HK-2 (cell line): Measurements from ENCODE around the gene GALNT9.
A peak's percentile ranks its signal among the peaks of the same experiment; 100 is the strongest.
"Not testable (repeated sequence)": the region's sequence is repeated elsewhere in the genome, so short reads cannot be mapped to it uniquely, and the experiment has no call there.

Experiments
- DNase-seq: peaks from one replicate; pipeline ENCODE4 v3.0.0-alpha.2; 2018; ENCODE audit not compliant: unreplicated experiment

The GALNT9 gene

GRCh38 chr12:132155771-132156572 lies 173.4 kb downstream of the GALNT9 start:
- no peak for DNase-seq

GRCh38 chr12:132154941-132155770 lies 174.2 kb downstream of the GALNT9 start:
- no peak for DNase-seq

GRCh38 chr12:132154341-132154761 lies 175.0 kb downstream of the GALNT9 start:
- no peak for DNase-seq

GRCh38 chr12:132153501-132154340 lies 175.7 kb downstream of the GALNT9 start:
- DNase-seq, result peak; percentile 74

- no peak for DNase-seq
Observed at GRCh38 chr12:132152953-132153352, 176.4 kb downstream of the GALNT9 start.

GRCh38 chr12:132152411-132152821 lies 177.0 kb downstream of the GALNT9 start:
- no peak for DNase-seq

GRCh38 chr12:132151766-132152410 lies 177.5 kb downstream of the GALNT9 start:
- DNase-seq, result no peak

- no peak for DNase-seq
Observed at GRCh38 chr12:132151145-132151765, 178.1 kb downstream of the GALNT9 start.

- DNase-seq, result no peak
Observed at GRCh38 chr12:132150780-132151144, 178.6 kb downstream of the GALNT9 start.

GRCh38 chr12:132149526-132149925 lies 179.9 kb downstream of the GALNT9 start:
- DNase-seq, result not testable (repeated sequence)

GRCh38 chr12:132148368-132149045 lies 180.9 kb downstream of the GALNT9 start:
- no peak for DNase-seq

GRCh38 chr12:132147423-132148367 lies 181.7 kb downstream of the GALNT9 start:
- DNase-seq, result no peak

GRCh38 chr12:132146772-132147422 lies 182.5 kb downstream of the GALNT9 start:
- DNase-seq, result no peak
